IPS-NIHi7 (cell line): ENCODE measurements around the gene CRYGS.
A peak's percentile ranks its signal among the peaks of the same experiment; 100 is the strongest.
"Not testable (repeated sequence)": the region's sequence is repeated elsewhere in the genome, so short reads cannot be mapped to it uniquely, and the experiment has no call there.

Source experiments
- DNase-seq: peaks from one replicate; pipeline ENCODE4 v3.0.0; 2012; ENCODE audit warnings: mixed read lengths; ENCODE audit errors: extremely low spot score

CRYGS gene

DNA sequence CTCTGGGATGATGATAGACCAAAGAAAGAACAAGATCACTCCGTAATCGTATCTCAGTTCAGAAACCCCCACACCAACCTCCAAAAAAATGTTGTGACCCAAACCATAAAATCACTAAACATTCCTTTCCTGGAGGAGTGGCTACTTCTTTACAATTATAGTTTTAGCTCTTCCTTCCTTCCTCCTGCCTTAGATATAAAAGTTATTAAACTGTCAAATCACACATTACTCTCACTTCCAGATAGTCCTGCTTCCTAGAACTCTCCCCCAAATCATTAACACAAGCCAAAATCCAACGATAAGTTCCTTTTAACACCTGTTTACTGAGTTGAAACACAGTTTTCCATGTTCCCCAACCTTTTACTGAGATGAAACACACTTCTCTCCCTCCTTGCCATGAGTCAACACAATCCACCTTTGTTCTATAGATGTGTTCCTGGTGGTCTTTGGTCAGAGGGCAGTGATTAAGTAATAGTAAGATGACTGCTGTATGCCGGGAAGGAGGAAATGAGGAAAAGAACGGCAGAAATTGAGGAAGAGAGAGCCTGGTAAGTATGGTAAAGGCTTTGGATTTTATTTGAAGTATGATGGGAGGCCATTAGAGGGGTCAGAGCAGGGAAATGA, 8.3 kb upstream of the CRYGS start:
- DNase-seq = no peak

DNA sequence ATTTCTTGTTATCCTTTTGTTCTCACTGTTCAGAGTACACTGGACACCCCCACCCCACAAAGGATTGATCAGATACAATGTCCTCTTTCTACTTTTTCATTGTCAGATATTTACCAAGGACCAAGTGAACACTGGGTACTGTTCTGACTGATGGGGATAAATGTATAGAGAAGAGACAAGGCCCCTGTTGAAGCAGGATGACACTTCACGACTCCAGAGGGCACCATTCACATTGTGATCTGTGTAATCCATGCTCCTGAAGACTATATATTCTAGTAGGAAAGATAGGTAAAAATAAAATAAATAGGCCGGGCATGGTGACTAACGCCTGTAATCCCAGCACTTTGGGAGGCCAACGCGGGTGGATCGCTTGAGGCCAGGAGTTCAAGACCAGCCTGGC, 7.2 kb upstream of the CRYGS start:
- no peak for DNase-seq

DNA sequence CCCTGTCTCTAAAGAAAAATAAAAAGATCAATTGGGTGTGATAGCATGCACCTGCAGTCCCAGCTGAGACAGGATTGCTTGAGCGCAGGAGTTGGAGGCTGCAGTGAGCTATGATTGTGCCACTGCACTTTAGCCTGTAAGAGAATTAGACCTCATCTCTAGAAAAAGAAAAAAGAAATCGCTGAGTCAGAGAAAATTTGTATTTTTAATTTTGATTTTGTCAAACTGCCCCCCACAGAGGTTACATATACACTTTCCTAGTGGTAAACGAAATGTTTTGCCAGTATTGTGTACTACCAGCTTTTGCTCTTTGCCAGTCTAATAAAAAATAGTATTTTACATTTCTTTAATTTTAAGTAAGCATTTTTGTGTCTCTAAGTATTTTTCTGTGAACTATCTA, 5.3 kb upstream of the CRYGS start:
- no peak for DNase-seq

DNA sequence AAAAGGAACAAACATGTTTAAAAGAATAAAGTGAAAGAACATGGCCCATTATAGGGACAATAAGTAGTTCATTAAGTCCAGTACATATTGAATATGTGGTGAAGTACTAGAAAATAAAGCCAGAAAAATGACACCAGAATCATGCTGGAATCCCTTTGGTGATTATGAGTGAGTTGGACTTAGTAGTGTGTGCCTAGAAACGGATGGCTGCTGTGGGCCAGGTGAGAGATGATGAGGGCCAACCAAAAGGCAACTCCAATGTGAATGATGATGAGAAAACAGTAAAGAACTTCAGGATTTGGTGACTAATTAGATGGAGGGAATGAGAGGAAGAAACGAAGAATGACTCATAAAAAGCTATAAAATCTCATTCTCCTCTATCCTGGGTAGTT, 3.3 kb downstream of the CRYGS start:
- DNase-seq = no peak

DNA sequence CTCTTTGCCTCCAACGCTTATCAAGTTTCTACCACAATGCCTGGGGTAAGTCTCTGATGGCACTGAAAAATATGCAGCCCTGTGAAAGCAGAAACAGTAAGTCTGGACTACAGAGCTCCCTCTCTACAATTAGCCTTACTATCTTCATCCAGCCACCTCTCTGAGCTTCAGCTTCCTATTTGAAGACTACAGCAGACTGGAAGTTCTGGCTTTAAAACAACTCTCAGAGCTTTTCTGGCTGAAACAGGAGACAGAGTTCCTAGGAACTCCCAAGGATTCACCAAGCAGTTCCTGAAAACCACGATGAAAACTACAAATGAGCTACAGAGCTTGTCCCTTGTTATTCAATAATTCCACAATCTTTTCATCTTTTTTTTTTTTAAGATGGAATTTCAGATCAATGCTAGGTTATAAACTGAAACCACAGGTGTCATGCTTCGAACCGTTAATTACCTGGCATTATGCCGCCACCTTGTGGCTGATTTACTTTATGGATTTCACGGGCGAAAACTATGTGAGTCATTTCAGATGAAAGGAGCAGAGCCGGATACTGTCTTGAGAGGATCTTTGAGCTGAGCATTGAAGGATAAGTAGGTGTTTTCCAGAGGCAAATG, 3.9 kb downstream of the CRYGS start:
- peak; percentile 77 for DNase-seq

DNA sequence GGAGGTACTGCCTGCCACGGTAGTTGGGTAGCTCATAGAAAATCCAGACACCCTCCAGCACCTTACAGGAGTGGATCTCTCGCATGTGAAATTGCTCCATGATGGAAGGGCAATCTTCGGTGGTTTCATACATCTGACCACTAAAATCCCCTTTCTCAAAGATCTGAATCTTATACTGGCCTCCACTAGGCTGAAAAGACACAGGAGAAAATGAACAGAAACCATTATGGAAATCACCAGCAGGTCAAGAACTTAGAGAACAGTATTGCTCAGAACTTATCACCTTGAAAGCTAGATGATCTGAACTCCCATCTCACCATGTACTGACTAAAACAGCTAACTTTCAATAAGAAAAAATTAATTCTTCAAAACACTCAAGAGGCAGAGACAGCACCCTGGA, 5.4 kb downstream of the CRYGS start:
- DNase-seq = no peak

DNA sequence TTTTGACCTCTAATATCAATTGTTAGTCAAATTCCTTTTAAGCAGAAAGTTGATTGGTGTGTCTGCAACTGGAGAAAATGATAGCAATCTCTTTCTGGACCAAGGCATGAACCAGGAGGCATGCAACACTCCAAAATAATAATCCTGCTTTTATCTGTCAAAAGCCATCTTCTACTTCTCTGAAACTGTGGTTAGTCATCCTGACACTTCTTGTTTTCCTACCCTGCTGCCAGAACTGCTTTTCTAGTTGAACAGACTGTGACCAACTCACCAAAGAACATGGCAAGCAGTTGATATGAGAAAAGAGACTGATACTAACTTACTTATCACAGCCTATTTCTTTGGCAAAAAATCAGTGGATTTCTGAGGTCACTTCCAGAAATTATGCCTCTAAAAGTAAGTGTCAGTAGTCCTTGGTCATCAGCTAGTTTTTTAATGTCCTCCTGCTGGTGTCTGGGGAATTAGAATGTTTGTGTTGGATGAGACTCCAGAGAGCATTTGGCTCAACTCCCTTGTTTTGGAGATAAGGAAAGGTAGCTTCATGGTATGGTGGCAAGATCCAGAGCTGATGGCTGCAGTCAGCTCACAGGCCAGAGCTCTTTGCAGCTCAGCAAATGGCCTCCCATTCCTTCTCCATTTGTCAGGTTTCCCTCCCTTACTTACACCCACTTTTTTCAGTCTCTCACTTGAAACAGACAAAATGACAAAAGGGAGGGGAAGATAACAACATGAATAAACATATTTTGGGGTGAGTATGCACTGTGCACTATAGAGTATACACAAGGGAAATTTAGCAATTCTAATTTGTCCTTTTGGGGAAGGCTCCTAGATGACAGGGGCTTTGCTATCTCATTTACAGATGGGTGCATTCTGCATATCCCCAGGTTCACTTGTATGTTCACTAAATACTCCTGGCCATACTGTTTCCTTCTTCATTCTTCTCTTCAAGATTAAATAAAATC, 7.0 kb downstream of the CRYGS start:
- DNase-seq = no peak

DNA sequence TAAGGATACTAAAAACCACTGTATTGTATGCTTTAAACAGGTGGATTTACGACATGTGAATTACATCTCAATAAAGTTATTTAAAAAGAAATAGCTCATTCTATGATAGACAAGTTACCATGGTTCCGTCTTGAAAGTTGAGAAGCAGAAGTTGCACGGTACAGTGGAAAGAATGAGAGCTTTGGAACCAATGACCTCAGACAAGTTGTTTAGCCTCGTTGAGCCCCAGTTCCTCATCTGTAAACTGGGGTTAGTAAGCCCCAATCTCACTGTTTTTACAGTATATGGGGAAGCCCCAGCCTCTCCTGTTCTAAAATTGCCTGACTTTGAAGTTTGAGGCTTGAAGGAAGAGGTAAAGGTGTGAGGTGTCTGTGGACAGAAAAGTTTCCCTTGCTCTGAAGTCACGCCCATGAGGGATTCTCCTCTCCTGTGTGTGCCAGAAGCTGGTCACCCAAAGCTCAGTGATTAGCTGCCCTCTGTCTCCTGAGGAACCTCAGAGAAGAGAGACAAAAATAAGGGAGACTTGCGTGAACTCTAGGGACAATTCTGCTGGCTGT, 10.0 kb downstream of the CRYGS start:
- DNase-seq = no peak

DNA sequence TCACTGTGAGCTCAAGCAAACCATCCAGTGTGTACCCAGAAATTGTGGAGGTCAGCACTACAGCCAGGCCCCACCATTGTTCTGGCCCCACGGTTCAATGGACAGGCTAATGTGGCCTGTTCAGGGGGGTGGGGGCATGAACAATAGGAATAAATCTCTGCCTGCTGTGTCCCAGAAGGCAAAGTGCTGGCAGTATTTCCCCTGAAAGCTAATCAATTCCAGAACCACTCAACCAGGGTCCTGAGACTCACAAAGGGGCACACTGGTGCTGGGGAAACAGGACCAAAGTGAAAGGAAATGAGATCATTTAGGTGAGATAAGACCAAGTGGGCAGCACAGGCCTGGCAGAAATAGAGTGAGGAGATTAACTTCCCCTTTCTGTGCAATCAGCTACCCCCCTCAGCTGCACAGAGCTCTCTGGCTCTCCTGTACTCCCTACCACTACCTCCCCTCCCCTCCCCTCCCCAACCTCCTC, 11.5 kb downstream of the CRYGS start:
- DNase-seq = no peak

DNA sequence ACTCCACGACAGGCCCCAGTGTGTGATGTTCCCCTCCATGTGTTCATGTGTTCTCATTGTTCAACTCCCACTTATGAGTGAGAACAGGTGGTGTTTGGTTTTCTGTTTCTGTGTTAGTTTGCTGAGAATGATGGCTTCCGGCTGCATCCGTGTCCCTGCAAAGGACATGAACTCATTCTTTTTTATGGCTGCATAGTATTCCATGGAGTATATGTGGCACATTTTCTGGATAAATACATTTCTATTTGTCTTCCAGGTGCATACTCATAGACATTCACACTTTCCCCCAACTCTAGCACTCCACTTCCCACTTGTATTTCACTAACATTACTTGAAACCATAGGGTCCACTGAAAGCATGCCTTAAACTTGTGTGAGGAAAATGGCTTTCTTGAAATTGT, 12.5 kb downstream of the CRYGS start:
- not testable (repeated sequence) for DNase-seq

DNA sequence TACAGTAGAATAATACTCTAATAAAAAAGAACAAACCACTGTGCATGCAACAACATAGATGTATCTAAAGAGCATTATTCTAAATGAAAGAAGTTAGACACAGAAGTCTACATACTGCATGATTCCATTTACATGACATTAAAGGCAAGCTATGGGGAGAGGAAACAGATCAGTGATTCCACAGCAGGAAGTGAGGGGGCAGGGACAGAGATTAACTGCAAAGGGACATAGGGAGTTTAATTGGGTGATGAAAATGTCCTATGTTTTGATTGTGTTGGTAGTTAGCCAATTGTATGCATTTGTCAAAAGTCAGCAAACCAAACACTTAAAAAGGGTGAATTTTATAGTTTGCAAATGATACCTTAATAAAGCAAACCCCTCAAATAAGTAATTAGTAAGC, 13.8 kb downstream of the CRYGS start:
- DNase-seq = no peak

DNA sequence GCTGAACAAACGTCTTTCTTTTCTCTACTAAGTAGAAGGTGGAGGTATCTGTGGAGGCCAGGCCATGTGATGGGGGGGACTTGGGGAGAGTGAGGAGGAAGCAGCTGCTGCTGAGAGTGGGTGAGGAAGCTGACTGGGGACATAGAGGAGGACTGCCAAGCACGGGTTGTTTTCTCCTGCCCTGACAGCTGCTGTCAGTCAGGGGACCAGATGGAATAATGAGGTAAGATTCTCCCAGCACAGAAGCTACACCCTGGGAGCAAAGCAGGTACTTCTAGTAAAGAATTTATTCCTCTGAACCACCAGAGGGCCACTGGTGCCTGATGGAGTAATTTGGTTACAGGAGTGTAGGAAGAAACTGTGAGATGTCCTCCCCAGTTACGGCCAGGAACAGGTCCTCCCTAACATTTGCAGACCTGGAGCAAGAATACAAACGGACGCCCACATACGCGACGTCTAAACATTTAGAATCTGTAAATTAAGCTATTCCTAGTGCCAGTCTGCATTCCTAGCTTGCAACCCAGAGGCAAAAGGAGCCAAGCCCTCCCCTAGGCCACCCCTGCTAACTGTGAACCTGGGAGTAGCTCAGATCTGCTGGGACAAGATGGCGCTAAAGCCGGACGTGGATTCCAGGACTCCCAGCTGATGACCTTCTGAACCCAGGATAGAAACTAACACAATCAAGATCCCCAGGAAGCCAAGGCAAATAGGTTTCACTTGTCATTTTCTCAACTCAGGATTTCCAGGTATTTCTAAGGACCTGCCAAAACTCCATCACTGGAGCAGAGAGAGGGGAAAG, 14.8 kb downstream of the CRYGS start:
- no peak for DNase-seq

DNA sequence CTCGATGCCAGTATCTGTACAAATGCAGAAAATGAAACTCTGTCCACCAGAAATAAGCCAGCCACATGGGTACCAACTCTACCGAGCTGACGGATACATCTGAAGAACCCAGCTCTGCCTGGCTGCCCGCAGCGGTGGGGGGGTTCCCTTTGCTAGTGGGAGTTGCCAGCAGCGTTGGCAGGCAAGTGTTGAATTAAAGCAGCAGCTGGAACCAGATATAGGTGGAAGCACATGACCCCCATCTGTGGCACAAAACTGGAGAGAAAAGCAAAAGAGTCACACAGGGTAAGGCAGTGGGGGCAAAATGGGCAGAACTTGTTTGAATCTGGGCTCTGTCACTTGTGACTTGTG, 17.9 kb downstream of the CRYGS start:
- no peak for DNase-seq

DNA sequence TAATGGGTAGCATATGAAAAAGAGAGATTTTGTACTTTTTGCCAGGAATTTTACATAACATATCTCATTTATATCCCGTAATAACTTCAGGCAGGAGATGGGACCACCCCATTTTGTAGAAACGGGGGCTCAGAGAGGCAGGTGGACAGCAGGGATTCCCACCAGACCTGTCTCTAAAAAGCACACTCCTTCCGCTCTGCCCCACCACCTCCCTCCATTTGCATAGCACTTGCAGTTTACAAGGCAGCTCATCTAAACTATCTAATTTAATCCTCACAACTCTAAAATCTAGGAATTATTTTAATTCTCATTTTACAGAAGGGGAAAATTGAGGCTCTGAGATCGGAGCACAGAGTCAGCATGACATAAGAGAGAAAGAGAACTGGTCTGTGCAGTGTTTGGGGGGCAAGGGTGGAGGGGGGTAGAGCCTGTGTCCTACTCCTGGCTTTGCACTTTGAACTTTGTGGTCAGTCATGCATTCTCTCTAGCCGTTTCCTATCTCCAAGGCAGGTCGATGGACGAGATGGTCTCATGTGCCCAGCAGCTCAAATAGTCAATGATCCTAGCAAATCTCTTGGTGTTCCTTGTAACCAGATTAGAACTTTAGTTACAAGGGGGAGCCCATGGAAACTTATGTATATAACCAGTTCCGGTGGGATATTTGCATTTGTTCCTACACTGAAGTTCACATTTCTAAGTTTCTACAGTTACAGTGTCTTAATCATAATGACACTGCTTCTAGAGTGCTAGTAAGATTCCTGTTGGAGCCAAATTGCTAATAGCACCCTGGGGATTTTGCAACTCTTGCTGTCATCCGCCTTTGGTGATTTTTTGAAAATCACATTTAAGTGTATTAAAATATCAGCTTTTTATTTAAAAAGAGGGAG, 18.6 kb downstream of the CRYGS start:
- no peak for DNase-seq

DNA sequence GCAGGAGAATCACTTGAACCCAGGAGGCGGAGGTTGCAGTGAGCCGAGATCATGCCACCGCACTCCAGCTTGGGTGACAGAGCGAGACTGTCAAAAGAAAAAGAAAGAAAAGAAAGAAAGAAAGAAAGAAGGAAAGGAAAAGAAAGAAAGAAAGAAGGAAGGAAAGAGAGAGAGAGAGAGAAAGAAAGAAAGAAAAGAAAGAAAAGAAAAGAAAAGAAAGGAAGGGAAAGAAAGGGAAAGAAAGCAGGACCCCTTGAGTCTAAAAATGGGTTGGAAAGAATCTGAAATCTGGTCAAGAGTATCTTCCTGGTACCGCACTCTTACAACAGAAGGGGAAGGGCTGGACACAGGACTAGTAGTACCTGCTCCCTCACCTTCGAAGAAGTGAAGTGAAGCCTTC, 19.6 kb downstream of the CRYGS start:
- DNase-seq = no peak

DNA sequence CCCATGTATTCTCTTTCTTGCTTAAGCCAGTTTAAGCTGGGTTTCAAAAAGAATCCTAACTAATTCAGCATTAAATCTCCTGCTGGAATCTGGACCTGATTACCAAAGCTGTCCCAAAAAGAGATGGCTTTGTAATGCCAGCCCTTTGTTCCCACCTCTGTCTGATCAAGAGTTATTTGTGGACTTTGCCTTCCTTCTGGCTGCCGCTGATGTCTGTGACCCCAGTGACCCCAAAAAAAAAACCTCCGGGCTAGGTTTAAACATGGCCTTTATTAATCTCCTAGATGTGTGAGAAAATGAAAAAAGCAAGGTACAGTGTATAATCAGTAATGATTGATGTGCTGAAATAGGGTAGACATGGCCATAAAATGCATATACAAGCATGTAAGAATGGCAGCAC, 20.7 kb downstream of the CRYGS start:
- no peak for DNase-seq

DNA sequence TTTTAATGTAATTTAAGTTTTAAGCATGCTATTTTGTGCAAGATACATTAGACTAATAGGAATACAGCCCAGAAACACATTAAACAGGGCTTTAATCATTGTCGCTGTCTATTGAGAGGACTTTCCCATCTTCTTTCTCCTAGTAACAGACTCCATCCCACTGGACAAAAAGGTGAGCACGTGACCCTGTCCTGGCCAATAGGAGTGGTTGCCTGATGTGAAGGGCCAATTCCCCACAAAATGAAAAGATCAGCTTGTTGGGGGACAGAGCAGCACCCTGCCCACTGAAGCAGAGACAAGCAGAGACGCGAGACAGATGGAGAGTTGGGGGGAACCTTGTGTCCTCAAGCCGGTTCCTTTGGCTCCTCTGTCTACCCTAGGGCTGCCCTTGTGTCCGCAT, 21.2 kb downstream of the CRYGS start:
- no peak for DNase-seq

DNA sequence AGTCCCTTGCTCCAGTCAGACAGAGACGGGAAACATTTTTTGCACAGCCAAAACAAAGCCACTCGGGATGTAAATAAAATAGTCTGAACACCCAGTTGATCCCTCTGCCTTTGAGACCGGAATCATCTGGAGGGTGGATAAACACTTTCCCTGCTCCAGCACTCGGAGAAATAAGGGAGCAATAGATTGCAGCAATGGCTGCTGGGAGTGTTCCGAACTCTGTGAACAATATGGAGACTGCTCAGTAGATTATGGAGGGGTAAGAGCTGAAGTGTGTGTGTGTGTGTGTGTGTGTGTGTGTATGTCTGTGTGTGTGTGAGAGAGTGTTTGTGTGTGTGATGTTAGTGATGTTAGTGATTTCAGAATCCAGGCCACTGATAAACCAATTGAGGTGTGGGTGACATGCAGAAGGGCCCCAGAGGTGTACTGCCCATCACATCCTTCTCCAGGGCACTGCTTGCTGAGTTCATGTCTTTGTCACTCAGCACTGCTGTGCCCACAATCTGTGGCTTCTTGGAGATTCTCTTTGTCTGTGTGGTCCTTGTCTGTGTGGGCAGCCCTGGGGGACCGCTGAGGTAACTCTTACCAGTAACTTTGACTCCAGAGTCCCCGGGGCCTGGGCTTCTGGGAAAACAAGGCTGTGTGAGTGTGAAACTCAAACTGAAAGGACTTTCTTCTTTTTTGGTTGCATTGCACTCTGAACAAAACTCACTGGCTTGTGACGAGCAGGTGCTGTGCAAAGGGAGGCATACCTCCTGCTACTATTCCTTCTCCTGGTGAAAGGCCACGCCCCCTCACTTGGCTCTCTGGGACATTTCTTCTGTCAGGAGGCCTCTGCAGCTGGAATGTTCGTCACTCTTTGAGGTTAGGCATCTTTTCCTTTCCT, 23.0 kb downstream of the CRYGS start:
- no peak for DNase-seq

DNA sequence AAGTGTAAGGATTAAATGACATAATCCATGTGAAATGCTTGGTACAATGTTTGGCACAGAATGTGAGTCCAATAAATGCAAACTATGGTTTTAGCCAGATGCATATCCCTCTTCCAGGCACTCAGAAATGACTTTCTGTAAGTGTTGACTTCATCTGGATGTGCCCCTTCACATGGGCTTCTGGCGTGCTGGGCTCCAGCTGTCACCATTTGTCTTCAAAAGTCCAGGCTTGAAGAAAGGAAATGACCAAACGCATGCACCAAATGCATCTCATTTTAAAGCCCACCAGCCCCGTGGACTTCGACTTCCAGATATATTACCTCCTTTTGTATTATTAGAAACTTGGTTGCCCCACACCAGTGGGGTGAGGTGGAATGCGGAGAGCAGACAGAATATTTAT, 23.7 kb downstream of the CRYGS start:
- DNase-seq = no peak
